Right kidney (tissue), 1 donor: ENCODE data around the gene RIMBP3C.
"Not testable (repeated sequence)": the region's sequence is repeated elsewhere in the genome, so short reads cannot be mapped to it uniquely, and the experiment has no call there.

Source experiments
- DNase-seq: peaks from one replicate; pipeline ENCODE4 v3.0.0-alpha.2; 2016

The RIMBP3C gene

DNA sequence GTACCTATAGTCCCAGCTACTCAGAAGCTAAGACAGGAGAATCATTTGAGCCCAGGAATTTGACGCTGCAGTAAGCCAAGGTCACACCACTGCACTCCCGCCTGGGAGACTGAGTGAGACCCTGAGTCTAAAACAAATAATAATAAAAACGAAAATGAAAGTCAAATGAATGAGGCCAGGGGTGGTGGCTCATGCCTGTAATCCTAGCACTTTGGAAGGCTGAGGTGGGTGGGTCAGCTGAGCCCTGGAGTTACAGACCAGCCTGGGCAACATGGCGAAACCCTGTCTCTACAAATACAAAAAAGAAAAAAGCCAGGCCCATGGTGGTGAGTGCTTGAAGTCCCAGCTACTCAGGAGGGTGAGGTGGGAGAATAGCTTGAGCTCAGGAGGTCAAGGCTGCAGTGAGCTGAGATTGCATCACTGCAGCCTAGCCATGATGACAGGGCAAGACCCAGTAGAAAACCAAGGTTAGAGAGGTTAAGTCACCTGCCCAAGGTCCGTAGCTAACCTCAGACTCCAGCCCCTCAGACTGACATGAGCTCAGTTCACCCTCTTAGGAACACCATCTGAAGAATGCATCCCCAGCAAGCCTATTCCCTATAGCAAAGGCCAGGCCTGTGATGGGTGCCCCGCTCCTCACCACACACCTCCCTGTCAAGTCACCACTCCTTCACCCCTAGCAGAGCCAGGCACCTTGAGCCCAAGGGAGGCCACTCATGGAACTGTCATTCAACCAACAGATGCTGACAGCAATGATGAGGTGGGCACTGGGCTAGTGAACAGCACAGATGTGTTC, 24.4 kb downstream of the RIMBP3C start:
- not testable (repeated sequence) for DNase-seq

DNA sequence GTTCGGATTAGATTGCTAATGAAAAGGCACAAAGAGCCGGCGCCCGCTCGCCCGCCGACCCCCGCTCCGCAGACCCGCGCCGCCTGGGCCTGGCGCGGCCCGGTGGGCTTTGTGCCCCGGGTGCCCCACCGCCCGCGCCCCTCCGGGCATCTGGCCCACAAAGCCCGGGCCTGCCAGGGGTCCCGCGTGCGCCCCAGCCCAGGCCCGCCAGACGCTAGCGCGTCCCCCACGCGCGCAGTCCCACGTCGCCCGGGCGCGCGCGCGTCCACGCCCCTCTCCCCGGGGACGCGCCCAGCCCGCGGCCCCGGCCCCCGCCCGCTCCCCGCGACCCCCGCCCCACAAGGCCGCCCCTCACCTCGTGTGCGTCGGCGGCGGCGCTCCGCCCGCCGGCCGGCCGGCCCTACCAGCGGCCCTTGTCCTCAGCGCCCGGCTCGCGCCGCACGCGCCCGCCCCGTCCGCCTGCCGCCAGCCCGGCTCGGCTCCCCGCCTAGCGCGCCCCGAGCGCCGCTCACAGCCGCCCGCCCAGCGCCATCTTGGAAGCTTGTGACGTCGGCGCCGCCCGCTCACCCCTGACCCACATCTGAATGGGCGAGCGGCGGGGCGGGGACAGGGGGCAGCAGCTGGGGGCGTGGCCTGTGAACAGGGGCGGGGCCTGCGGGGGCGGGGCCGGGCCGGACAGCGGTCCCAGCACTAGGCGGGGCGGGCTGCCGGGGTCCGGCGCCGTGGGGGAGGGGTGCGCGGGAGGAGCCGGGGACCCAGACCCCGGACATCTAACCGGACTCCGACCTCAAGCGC, 34.1 kb downstream of the RIMBP3C start:
- not testable (repeated sequence) for DNase-seq

GRCh38 chr22:21516522-21516921, 34.7 kb downstream of the RIMBP3C start:
- DNase-seq = not testable (repeated sequence)

DNA sequence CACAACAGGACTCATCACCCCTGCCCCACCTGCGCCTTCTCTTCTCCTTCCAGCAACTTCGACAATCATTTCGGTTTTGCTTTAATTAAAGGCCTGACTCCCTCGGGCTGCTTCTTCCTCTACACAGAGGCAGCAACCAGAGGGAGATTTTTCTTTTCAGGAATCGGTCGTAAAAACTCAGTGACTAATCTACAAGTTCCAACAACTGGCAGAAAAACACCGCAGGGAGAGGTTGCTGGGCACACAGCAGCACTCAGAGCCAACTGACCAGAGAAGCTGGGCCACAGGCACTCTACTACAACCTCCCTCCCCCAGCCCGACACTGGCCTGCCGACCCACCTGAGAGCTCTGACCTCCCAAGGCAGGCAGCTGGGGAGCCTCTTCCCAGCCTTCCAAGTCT, 36.0 kb downstream of the RIMBP3C start:
- DNase-seq = not testable (repeated sequence)

DNA sequence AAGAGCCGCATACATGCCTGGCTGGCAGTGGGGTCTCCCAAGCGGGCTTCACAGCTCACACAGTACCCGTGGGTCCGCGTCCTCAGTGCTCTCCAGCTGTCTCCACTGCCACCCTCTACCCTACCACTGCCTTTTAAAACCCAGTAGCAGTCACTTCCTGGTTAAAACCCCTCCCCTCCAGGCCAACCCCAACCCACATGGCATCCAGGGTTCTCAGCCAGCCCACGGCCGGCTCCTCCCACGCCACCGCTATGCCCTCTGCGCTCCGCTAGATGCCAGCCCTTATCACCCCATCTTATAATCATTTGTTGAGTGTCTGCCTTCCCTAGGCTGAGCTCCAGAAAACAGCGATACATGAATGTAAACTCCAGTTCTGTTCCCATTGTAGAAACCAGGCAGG, 37.1 kb downstream of the RIMBP3C start:
- not testable (repeated sequence) for DNase-seq

DNA sequence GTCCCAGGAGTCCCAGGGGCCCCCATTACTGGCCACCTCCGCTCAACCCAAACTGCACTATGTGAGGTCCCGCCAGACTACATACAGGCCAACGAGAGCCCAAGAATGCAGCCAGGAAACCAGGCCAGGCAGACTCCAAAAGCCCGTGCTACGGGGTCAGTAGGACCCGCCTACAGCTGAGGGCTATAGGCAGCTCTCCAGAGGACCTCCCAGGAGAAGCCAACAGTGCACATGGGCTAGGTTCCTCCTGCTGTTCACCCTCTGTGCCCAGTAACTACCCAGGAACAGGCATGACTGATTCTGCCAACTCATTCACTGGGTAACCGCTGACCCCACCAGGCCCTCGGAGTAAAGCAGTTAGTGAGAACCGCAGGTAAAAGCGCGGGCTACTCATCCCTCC, 39.2 kb downstream of the RIMBP3C start:
- DNase-seq = not testable (repeated sequence)

- not testable (repeated sequence) for DNase-seq
Measured at GRCh38 chr22:21510397-21510796, 40.9 kb downstream of the RIMBP3C start.

DNA sequence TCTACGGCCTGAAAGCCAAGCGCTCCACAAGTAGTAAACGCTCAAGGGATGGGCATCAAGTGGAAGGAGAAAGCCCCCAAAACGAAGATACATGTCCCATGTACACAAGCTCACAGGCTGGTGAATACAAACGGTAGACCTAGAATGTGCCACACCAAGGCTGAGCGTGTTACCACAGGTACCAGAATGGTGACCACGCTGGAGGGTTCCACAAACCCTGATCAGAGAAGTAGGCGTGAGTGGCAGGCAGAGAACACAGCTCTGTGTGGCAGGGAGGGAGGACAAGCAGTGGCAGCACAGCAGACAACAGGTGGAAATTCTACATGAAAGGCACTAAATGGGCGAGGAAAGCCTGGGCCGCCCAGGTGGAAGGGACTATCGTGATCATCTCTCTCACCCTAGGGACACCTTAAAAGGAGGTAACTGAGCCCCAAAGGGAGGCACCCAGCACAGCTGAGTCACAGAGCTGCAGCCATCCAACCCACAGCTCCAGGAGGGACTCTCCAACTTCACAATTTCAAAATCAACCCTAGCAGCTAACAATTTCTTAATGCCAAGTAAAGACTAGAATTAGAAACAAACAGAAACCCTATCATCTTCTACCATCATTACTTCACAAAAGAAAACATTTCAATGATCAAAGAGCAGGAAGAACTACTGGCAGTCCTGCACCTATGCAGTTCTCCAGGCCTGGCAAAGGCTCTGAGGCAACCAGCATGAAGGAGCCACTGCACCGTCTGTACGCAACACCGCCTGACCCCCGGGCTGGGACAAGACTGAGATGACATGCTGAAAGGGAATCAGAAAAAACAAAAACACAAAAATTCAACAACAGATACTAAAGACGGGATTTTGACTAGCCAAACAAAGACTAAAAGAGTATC, 51.4 kb downstream of the RIMBP3C start:
- not testable (repeated sequence) for DNase-seq

DNA sequence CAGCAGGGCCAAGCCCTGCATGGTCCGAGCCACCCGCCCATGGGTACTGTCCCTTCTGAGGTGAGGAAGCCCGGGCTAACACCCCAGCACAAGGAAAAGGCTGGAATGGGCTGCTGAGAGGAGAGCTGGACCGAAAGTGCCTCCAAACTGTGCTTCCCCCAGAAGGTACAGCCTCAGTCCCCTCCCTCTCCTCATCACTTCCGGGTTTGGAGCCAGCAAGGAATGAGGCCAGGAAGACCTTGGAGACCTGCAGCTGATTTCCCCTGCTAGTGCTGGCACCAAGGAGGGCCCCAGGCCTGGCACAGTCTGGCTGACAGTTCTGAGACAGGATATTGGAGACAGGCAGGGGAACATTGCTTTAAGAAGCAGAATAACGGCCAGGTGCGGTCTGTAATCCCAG, 52.8 kb downstream of the RIMBP3C start:
- DNase-seq = not testable (repeated sequence)

- not testable (repeated sequence) for DNase-seq
Measured at GRCh38 chr22:21497984-21498383, 53.3 kb downstream of the RIMBP3C start.
